Fibroblast of pulmonary artery (primary cell): ENCODE measurements around the gene MRPL23.

ENCODE experiments used
- DNase-seq: peaks from one replicate; pipeline ENCODE4 v3.0.0-alpha.2; 2010; ENCODE audit warnings: low read depth
- H3K4me3 ChIP-seq: replicated peaks from 2 replicates; pipeline ENCODE4 v1.5.1; 2011; ENCODE audit warnings: low read depth, mild to moderate bottlenecking, control low read depth, low read length, moderate library complexity
- CTCF ChIP-seq: IDR thresholded peaks from 2 replicates; pipeline ENCODE4 v1.5.1; 2011; ENCODE audit warnings: mild to moderate bottlenecking, control low read depth, low read length, inconsistent platforms; ENCODE audit errors: missing control alignments

Gene MRPL23

DNA sequence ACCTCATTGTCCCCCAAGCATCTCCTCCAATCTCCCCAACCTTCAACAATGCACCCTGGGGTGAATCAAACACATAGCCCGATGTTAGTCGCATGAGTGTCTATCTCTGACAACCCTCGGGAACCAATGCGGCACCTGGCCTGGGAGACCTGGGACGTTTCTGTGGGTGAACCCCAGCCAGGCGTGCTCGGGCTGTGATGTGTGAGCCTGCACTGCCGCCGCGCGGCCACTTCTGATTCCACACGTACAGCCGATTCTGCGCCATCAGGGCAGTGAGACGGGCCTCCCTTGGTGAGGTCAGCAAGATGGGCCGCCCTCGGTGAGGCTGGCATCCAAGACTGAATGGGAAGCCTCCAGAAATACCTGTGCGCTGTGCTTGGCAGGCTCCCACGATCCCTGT, 55.7 kb downstream of the MRPL23 start:
- no peak overlapping the region for H3K4me3 ChIP-seq
- no peak for TF ChIP-seq CTCF
- DNase-seq = no peak

DNA sequence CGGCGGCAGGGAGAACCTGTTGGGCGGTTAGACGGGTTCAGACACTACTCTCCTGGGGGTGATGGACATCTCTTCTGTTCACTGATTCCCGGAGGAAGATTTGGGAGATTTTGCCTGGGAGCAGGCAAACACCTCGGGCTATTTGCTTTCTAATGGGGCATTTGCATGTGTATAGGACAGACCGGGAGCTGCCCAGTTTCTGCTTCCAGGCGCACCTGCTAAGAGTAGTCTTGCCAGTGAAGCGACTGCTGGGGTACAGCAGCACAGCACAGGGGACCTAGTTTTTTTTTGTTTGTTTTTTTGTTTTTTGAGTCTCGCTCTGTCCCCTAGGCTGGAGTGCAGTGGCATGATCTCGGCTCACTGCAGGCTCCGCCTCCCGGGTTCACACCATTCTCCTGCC, 57.3 kb downstream of the MRPL23 start:
- no peak overlapping the region for H3K4me3 ChIP-seq
- no peak for DNase-seq
- no peak for TF ChIP-seq CTCF
